ENCODE data around the gene GPC5. TPM values are rescaled to one million over a fixed set of nuclear protein-coding genes. Genes with fewer than 3 reads are reported as not detected.

GPC5 gene
- total RNA-seq, 2 donors from 2014 or later, result not detected

- H3K4me3 ChIP-seq, result no peak overlapping the region
- intact Hi-C loops (cut with DNase I), result no loop called here
- no peaks in the 10 kb centered on the region for H3K36me3 ChIP-seq (replicated peaks in 1 of 2; ENCODE audit: insufficient read depth in 1 of 2, low read depth in 2 of 2)
- no peak for ATAC-seq
- WGBS, 2 donors, result 69 to 78% methylated on average over 4 of the region's 4 CpGs
- no peaks in the 10 kb centered on the region for H3K9me3 ChIP-seq
- no peak overlapping the region for H3K27ac ChIP-seq
- H3K27me3 ChIP-seq, result no peaks in the 10 kb centered on the region
- DNase-seq, result peak in 1 of 4 donors; percentile 10
- peak in 5 of 7 experiments; percentile 11 to 33 (median 30) for TF ChIP-seq CTCF (IDR thresholded peaks at IDR 0.05)
- no peak for TF ChIP-seq POLR2A (IDR thresholded peaks at IDR 0.05)
- H3K4me1 ChIP-seq, result no peaks in the 10 kb centered on the region
Measured at GRCh38 chr13:91375116-91375729, 23.2 kb upstream of the GPC5 start.

GRCh38 chr13:91381371-91381770 lies 17.1 kb upstream of the GPC5 start:
- no peak for ATAC-seq
- Histone ChIP-seq H3K27ac (no peak overlapping the region), H3K36me3 (replicated peaks in 1 of 2; ENCODE audit: insufficient read depth in 1 of 2, low read depth in 2 of 2) (no peaks in the 10 kb centered on the region), H3K9me3 (no peaks in the 10 kb centered on the region), H3K4me3 (no peak overlapping the region), H3K4me1 (no peaks in the 10 kb centered on the region), H3K27me3 (no peaks in the 10 kb centered on the region)
- intact Hi-C loops (cut with DNase I), result no loop called here
- peak in 1 of 7 experiments; percentile 9 for TF ChIP-seq CTCF (IDR thresholded peaks at IDR 0.05)
- no peak for TF ChIP-seq POLR2A (IDR thresholded peaks at IDR 0.05)
- no peak for DNase-seq

- no peaks in the 10 kb centered on the region for H3K9me3 ChIP-seq
- no peak for DNase-seq
- H3K4me1 ChIP-seq, result no peaks in the 10 kb centered on the region
- no peaks in the 10 kb centered on the region for H3K27me3 ChIP-seq
- intact Hi-C loops (cut with DNase I), result no loop called here
- TF ChIP-seq CTCF (IDR thresholded peaks at IDR 0.05) (no peak), POLR2A (IDR thresholded peaks at IDR 0.05) (no peak)
- H3K4me3 ChIP-seq, result no peak overlapping the region
- 56 to 59% methylated on average over 4 of the region's 4 CpGs for WGBS, 2 donors
- H3K36me3 ChIP-seq (replicated peaks in 1 of 2; ENCODE audit: insufficient read depth in 1 of 2, low read depth in 2 of 2), result no peaks in the 10 kb centered on the region
- no peak for ATAC-seq
- no peak overlapping the region for H3K27ac ChIP-seq
Measured at GRCh38 chr13:91383836-91384235, 14.6 kb upstream of the GPC5 start.

GRCh38 chr13:91384896-91385295 lies 13.5 kb upstream of the GPC5 start:
- Histone ChIP-seq H3K27me3 (no peaks in the 10 kb centered on the region), H3K36me3 (replicated peaks in 1 of 2; ENCODE audit: insufficient read depth in 1 of 2, low read depth in 2 of 2) (no peaks in the 10 kb centered on the region), H3K27ac (no peak overlapping the region), H3K4me3 (no peak overlapping the region), H3K9me3 (no peaks in the 10 kb centered on the region), H3K4me1 (no peaks in the 10 kb centered on the region)
- TF ChIP-seq CTCF (IDR thresholded peaks at IDR 0.05) (no peak), POLR2A (IDR thresholded peaks at IDR 0.05) (no peak)
- DNase-seq (no peak), ATAC-seq (no peak)
- WGBS, 2 donors, result 55 to 61% methylated on average over 2 of the region's 2 CpGs
- intact Hi-C loops (cut with DNase I), result no loop called here

- Histone ChIP-seq H3K36me3 (replicated peaks in 1 of 2; ENCODE audit: insufficient read depth in 1 of 2, low read depth in 2 of 2) (no peaks in the 10 kb centered on the region), H3K27me3 (no peaks in the 10 kb centered on the region), H3K4me1 (no peaks in the 10 kb centered on the region), H3K4me3 (no peak overlapping the region), H3K9me3 (no peaks in the 10 kb centered on the region), H3K27ac (no peak overlapping the region)
- ATAC-seq (no peak), DNase-seq (no peak)
- TF ChIP-seq CTCF (IDR thresholded peaks at IDR 0.05), result no peak
- TF ChIP-seq POLR2A (IDR thresholded peaks at IDR 0.05), result no peak
- intact Hi-C loops (cut with DNase I), result no loop called here
- 70 to 74% methylated on average over 2 of the region's 2 CpGs for WGBS, 2 donors
Measured at GRCh38 chr13:91389186-91389585, 9.2 kb upstream of the GPC5 start.
